Iris pigment epithelial cell (primary cell): ENCODE measurements around the gene RFX4.

ENCODE experiments used
- DNase-seq: peaks from one replicate; pipeline ENCODE4 v3.0.0-alpha.2; 2011; ENCODE audit warnings: low read depth

Gene RFX4

GRCh38 chr12:106582641-106583230, at the start of gene RFX4:
Gene RFX4, plus strand, starts transcription at chr12:106583004. Its CDS starts 317 bp downstream, at chr12:106583321.
- DNase-seq: no peak

- no peak for DNase-seq
These were observed 41.6 kb upstream of the RFX4 start for GRCh38 chr12:106541201-106541600.

- DNase-seq: no peak
These were observed 31.4 kb upstream of the RFX4 start for GRCh38 chr12:106551410-106551809.

GRCh38 chr12:106552228-106552627, 30.6 kb upstream of the RFX4 start:
- no peak for DNase-seq

- DNase-seq: no peak
These were observed 18.0 kb upstream of the RFX4 start for GRCh38 chr12:106564678-106565329.

GRCh38 chr12:106566771-106567170, 16.0 kb upstream of the RFX4 start:
- no peak for DNase-seq

- DNase-seq: no peak
These were observed 9.6 kb upstream of the RFX4 start for GRCh38 chr12:106573239-106573638.

GRCh38 chr12:106576848-106577247, 6.0 kb upstream of the RFX4 start:
- no peak for DNase-seq

- DNase-seq: no peak
These were observed 1.9 kb upstream of the RFX4 start for GRCh38 chr12:106580671-106581508.

GRCh38 chr12:106581543-106582248, 1.1 kb upstream of the RFX4 start:
- DNase-seq: no peak

GRCh38 chr12:106582249-106582591, 584 bp upstream of the RFX4 start:
- DNase-seq: no peak

GRCh38 chr12:106583242-106584103, 669 bp downstream of the RFX4 start:
- DNase-seq: no peak

- no peak for DNase-seq
These were observed 1.6 kb downstream of the RFX4 start for GRCh38 chr12:106584104-106585064.

GRCh38 chr12:106585105-106585520, 2.3 kb downstream of the RFX4 start:
- no peak for DNase-seq

GRCh38 chr12:106585521-106586277, 2.9 kb downstream of the RFX4 start:
- DNase-seq: no peak

GRCh38 chr12:106586278-106586802, 3.5 kb downstream of the RFX4 start:
- no peak for DNase-seq

- no peak for DNase-seq
These were observed 4.2 kb downstream of the RFX4 start for GRCh38 chr12:106586803-106587684.

- DNase-seq: no peak
These were observed 6.0 kb downstream of the RFX4 start for GRCh38 chr12:106588771-106589170.
